Stimulated activated naive CD4-positive, alpha-beta T cell (primary cell): ENCODE measurements around the gene FARP1.

Experiments used
- DNase-seq, 6 experiments: peaks; one replicate each; lab custom pipeline; 2025; lab: John Stamatoyannopoulos, UW

Gene FARP1

GRCh38 chr13:98503175-98504028 is 360.5 kb downstream of the FARP1 start:
- no peak for DNase-seq

- no peak for DNase-seq
Observed at GRCh38 chr13:98504029-98504351, 361.1 kb downstream of the FARP1 start.

DNA sequence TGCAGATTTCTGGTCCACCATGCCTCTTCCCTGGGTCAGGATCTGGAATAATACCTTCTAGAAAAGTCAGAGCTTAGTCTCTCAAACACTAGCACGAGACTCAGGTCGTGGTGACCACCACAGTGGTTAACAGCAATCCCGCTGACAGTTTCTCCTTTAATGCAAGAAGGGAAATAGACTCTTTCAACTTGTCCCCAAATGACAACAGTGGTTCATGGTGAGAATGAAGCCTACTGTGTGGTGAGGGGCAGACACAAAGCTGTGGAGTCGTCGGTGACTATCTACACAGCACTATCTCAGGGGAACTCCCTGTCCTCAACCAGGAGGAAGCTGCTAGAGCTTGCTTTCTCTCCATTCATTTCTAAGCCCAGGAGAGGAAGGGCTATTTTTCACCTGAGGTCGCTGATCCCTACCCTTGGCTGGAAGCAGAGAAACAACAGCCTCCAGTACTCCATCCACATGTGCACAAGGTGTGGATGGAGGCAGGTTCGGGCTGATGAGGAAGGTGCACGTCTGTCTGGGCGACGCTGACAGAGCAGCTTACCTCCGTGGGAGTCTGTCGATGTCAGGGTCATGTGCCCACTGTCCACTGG is 361.6 kb downstream of the FARP1 start:
- no peak for DNase-seq
